ENCODE measurements around the gene ARSI. TPM values are rescaled to one million over a fixed set of nuclear protein-coding genes. Genes with fewer than 3 reads are reported as not detected.
A peak's percentile ranks its signal among the peaks of the same experiment; 100 is the strongest.

ARSI gene
- total and polyA plus RNA-seq, 8 donors, result 0.14 to 0.87 (median 0.24) TPM; not detected in 3

- DNase-seq, result peak in 1 of 6 donors; percentile 37
- intact Hi-C loops (cut with DNase I), result no loop called here
- no peak for ATAC-seq
- H3K9me3 ChIP-seq, result no peaks in the 10 kb centered on the region
- no peaks in the 10 kb centered on the region for H3K4me1 ChIP-seq
- no peak for TF ChIP-seq CTCF (IDR thresholded peaks at IDR 0.05)
- H3K36me3 ChIP-seq, result no peaks in the 10 kb centered on the region
- 92 to 97% methylated on average over 7 of the region's 7 CpGs for WGBS, 2 donors
- peaks cover 0 to under 1% (median 0%) of the 10 kb centered on the region in 4 donors for H3K27me3 ChIP-seq
- FAIRE-seq, result no peak
- no peak overlapping the region for H3K4me3 ChIP-seq
- no peak overlapping the region for H3K27ac ChIP-seq
These were observed 6.2 kb downstream of the ARSI start for GRCh38 chr5:150296496-150296895.

DNA sequence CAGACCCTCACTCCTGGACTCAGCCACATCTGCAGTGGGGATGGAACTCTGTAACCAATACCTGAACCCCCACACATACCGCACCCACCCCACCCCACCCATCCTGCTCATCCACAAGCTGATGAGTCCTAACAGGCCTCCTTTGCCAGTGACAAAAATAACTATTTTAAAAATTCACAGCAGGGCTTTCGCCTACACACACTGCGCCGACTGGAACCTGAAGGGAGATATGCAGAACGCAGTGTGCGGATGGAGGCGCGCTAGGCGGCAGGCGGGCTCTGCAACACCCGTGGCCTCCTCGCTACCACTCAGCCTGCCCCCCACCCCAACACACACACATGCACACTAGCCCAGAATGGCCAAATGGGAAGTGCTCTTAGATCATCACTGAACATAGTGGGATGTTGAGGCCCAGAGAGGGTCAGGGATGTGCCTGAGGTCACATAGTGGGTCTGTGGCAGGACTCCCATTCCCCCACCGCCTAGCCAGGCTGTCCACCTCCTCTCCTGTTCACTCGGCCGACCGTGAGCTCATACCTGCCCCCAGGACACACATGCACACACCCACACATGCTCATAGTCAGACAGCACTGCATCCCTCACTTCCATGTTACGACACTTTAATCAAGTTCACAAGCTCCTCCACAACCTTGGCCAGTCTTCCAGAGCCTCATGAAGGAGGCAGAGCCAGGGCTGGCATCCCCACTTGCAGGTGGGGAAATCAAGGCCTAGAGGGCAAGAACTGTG is 6.8 kb downstream of the ARSI start:
- H3K4me3 ChIP-seq, result no peak overlapping the region
- intact Hi-C loops (cut with DNase I), result no loop called here
- ATAC-seq (no peak), FAIRE-seq (no peak), DNase-seq (peak in 1 of 6 donors; percentile 22)
- no peaks in the 10 kb centered on the region for H3K9me3 ChIP-seq
- H3K27ac ChIP-seq, result no peak overlapping the region
- no peaks in the 10 kb centered on the region for H3K36me3 ChIP-seq
- no peaks in the 10 kb centered on the region for H3K4me1 ChIP-seq
- TF ChIP-seq CTCF (IDR thresholded peaks at IDR 0.05), result no peak
- no peaks in the 10 kb centered on the region for H3K27me3 ChIP-seq
- WGBS, 2 donors, result 83 to 87% methylated on average over 17 of the region's 17 CpGs

- no peak for FAIRE-seq
- no peak overlapping the region for H3K27ac ChIP-seq
- intact Hi-C loops (cut with DNase I), result no loop called here
- H3K4me1 ChIP-seq, result no peaks in the 10 kb centered on the region
- no peak overlapping the region for H3K4me3 ChIP-seq
- 50 to 53% methylated on average over 10 of the region's 10 CpGs for WGBS, 2 donors
- ATAC-seq, result peak in 3 of 4 donors; percentile 39 to 66 (median 58)
- H3K36me3 ChIP-seq, result no peaks in the 10 kb centered on the region
- H3K27me3 ChIP-seq, result no peaks in the 10 kb centered on the region
- H3K9me3 ChIP-seq, result no peaks in the 10 kb centered on the region
- no peak for TF ChIP-seq CTCF (IDR thresholded peaks at IDR 0.05)
- peak in 5 of 6 donors; percentile 19 to 63 (median 50) for DNase-seq
These were observed 7.5 kb downstream of the ARSI start for GRCh38 chr5:150295172-150295634.

DNA sequence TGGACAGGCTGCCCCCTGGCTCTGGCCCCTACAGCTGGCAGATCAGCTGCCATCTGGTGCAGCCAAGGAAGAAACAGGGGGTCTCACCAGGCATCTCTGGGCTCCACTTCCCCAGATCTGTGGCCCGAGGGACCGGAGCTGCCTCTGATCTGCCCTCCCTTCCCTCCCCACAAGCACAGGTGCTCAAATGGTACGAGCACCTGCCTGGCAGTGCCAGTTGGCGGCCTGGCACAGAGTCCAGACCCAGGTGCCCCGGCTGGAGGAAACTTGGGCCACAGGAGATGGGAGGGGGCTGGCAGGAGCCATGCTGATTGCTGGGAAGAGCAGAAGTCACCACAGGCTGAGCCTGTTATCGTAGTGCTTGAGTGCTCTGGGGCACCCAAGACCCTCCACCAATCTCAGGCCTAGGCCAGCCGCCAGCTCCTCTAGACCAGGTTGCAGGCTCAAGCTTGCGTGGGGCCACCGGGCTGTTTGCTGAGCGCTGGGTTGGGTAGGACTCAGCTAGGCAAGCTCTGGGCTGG is 8.1 kb downstream of the ARSI start:
- Histone ChIP-seq H3K27ac (no peak overlapping the region), H3K4me1 (no peaks in the 10 kb centered on the region), H3K36me3 (no peaks in the 10 kb centered on the region), H3K9me3 (no peaks in the 10 kb centered on the region), H3K4me3 (no peak overlapping the region), H3K27me3 (no peaks in the 10 kb centered on the region)
- TF ChIP-seq CTCF (IDR thresholded peaks at IDR 0.05), result no peak
- FAIRE-seq (no peak), DNase-seq (peak in 2 of 6 donors; percentile 45 to 54), ATAC-seq (no peak)
- intact Hi-C loops (cut with DNase I), result no loop called here
- WGBS, 2 donors, result 91 to 96% methylated on average over 10 of the region's 10 CpGs

Measured in pancreas (tissue), 10 donors.